H9 (cell line): ENCODE data around the gene ACSL3. TPM values are rescaled to one million over a fixed set of nuclear protein-coding genes. Genes with fewer than 3 reads are reported as not detected.

ENCODE experiments used
- DNase-seq: peaks from one replicate; pipeline ENCODE4 v3.0.0-alpha.2; 2017
- H2AFZ ChIP-seq: one replicate; pipeline ENCODE4 v1.6.1; 2013; ENCODE audit warnings: mild to moderate bottlenecking, low read length, control low read depth, moderate library complexity
- H2AK5ac ChIP-seq: 2 replicates; pipeline ENCODE4 v1.6.1; 2013; ENCODE audit warnings: low read length, control low read depth, mixed read lengths; ENCODE audit not compliant: insufficient read length
- H2BK120ac ChIP-seq: one replicate; pipeline ENCODE4 v1.6.1; 2013; ENCODE audit warnings: low read depth, mild to moderate bottlenecking, low read length, control low read depth, inconsistent platforms; ENCODE audit not compliant: poor library complexity, severe bottlenecking
- H2BK12ac ChIP-seq: 2 replicates; pipeline ENCODE4 v1.6.1; 2013; ENCODE audit warnings: low read length, control low read depth, mixed read lengths, low read depth; ENCODE audit not compliant: insufficient read length
- H2BK15ac ChIP-seq: 2 replicates; pipeline ENCODE4 v1.6.1; 2013; ENCODE audit warnings: low read depth, low read length, control low read depth
- H2BK20ac ChIP-seq: one replicate; pipeline ENCODE4 v1.6.1; 2013; ENCODE audit warnings: low read depth, mild to moderate bottlenecking, low read length, control low read depth, inconsistent platforms; ENCODE audit not compliant: poor library complexity, severe bottlenecking
- H2BK5ac ChIP-seq: 2 replicates; pipeline ENCODE4 v1.6.1; 2013; ENCODE audit warnings: low read length, control low read depth, mixed read lengths; ENCODE audit not compliant: insufficient read length
- H3K14ac ChIP-seq: 2 replicates; pipeline ENCODE4 v1.6.1; 2013; ENCODE audit warnings: low read length, control low read depth; ENCODE audit not compliant: insufficient read depth
- H3K18ac ChIP-seq: 2 replicates; pipeline ENCODE4 v1.6.1; 2013; ENCODE audit warnings: low read depth, mild to moderate bottlenecking, mixed read lengths, low read length, control low read depth; ENCODE audit not compliant: insufficient read length
- H3K23ac ChIP-seq: 2 replicates; pipeline ENCODE4 v1.6.1; 2013; ENCODE audit warnings: low read length, control low read depth, mixed read lengths, low read depth; ENCODE audit not compliant: insufficient read length
- H3K23me2 ChIP-seq: 2 replicates; pipeline ENCODE4 v1.6.1; 2013; ENCODE audit warnings: low read depth, mild to moderate bottlenecking, mixed read lengths, low read length, control low read depth; ENCODE audit not compliant: insufficient read length, poor library complexity, severe bottlenecking
- H3K27ac ChIP-seq: 2 replicates; pipeline ENCODE4 v1.5.1; 2013; ENCODE audit warnings: low read length, control low read depth, mixed read lengths, low read depth; ENCODE audit not compliant: insufficient read length
- H3K27me3 ChIP-seq: 2 replicates; pipeline ENCODE4 v1.6.1; 2013; ENCODE audit warnings: low read length, control low read depth, inconsistent platforms; ENCODE audit not compliant: insufficient read depth
- H3K4ac ChIP-seq: 2 replicates; pipeline ENCODE4 v1.6.1; 2013; ENCODE audit warnings: low read depth, mild to moderate bottlenecking, control low read depth, inconsistent platforms, low read length, moderate library complexity
- H3K4me1 ChIP-seq: 2 replicates; pipeline ENCODE4 v1.6.1; 2013; ENCODE audit warnings: low read length, control low read depth, inconsistent platforms; ENCODE audit not compliant: insufficient read depth
- H3K4me2 ChIP-seq: 2 replicates; pipeline ENCODE4 v1.6.1; 2013; ENCODE audit warnings: low read length, control low read depth, mixed read lengths; ENCODE audit not compliant: insufficient read length, insufficient read depth
- H3K56ac ChIP-seq: 2 replicates; pipeline ENCODE4 v1.6.1; 2013; ENCODE audit warnings: low read depth, mild to moderate bottlenecking, mixed read lengths, low read length, control low read depth; ENCODE audit not compliant: insufficient read length
- H3K79me1 ChIP-seq: 2 replicates; pipeline ENCODE4 v1.6.1; 2013; ENCODE audit warnings: low read depth, mild to moderate bottlenecking, moderate library complexity, low read length, control low read depth, inconsistent platforms; ENCODE audit not compliant: insufficient read depth, poor library complexity, severe bottlenecking
- H3K79me2 ChIP-seq: 2 replicates; pipeline ENCODE4 v1.6.1; 2013; ENCODE audit warnings: low read length, control low read depth, inconsistent platforms; ENCODE audit not compliant: insufficient read depth
- H3K9ac ChIP-seq: 2 replicates; pipeline ENCODE4 v1.6.1; 2013; ENCODE audit warnings: low read length, control low read depth, mixed read lengths; ENCODE audit not compliant: insufficient read length; ENCODE audit errors: extremely low read depth
- H3K9me3 ChIP-seq: one replicate; pipeline ENCODE4 v1.6.1; 2013; ENCODE audit warnings: low read depth, low read length, inconsistent platforms; ENCODE audit not compliant: control insufficient read depth
- H3T11ph ChIP-seq: one replicate; pipeline ENCODE4 v1.6.1; 2013; ENCODE audit warnings: mild to moderate bottlenecking, low read length, control low read depth, inconsistent platforms
- H4K20me1 ChIP-seq: one replicate; pipeline ENCODE4 v1.6.1; 2013; ENCODE audit not compliant: control insufficient read depth, insufficient read length, insufficient read depth
- H4K5ac ChIP-seq: 2 replicates; pipeline ENCODE4 v1.6.1; 2013; ENCODE audit warnings: low read depth, mild to moderate bottlenecking, mixed read lengths, low read length, control low read depth; ENCODE audit not compliant: insufficient read length
- H4K8ac ChIP-seq: replicated peaks from 2 replicates; pipeline ENCODE4 v1.6.1; 2013; ENCODE audit warnings: low read length, control low read depth, mixed read lengths, low read depth; ENCODE audit not compliant: insufficient read length
- H4K91ac ChIP-seq: 2 replicates; pipeline ENCODE4 v1.6.1; 2013; ENCODE audit warnings: low read depth, mild to moderate bottlenecking, moderate library complexity, mixed read lengths, low read length, control low read depth; ENCODE audit not compliant: insufficient read length
- H3K27ac Mint-ChIP-seq, 3 experiments: 2 replicates in 2 of 3; 3 replicates in 1 of 3; pipeline ENCODE4 v1.8.0; 2020 to 2021; ENCODE audit warnings: mixed read lengths in 3 of 3, mild to moderate bottlenecking in 1 of 3, moderate library complexity in 1 of 3
- H3K27me3 Mint-ChIP-seq: 2 replicates; pipeline ENCODE4 v1.8.0; 2021; ENCODE audit warnings: low read depth, mild to moderate bottlenecking, moderate library complexity, mixed read lengths
- H3K36me3 Mint-ChIP-seq, 3 experiments: 2 replicates in 2 of 3; 3 replicates in 1 of 3; pipeline ENCODE4 v1.8.0; 2020 to 2021; ENCODE audit warnings: low read depth in 3 of 3, mixed read lengths in 3 of 3; ENCODE audit not compliant: insufficient read depth in 1 of 3
- H3K4me1 Mint-ChIP-seq, 2 experiments: 2 replicates each; pipeline ENCODE4 v1.8.0; 2020; ENCODE audit warnings: mixed read lengths in 2 of 2
- H3K4me3 Mint-ChIP-seq, 2 experiments: 2 replicates in 1 of 2; 3 replicates in 1 of 2; pipeline ENCODE4 v1.8.0; 2020 to 2021; ENCODE audit warnings: mild to moderate bottlenecking in 2 of 2, mixed read lengths in 2 of 2, moderate library complexity in 1 of 2
- H3K9me3 Mint-ChIP-seq, 2 experiments: 2 replicates in 1 of 2; 3 replicates in 1 of 2; pipeline ENCODE4 v1.8.0; 2020; ENCODE audit warnings: mild to moderate bottlenecking in 2 of 2, mixed read lengths in 2 of 2, moderate library complexity in 1 of 2
- CTCF ChIP-seq: fragments of 200-600 bp; sonication (generic); conservative IDR thresholded peaks from 3 replicates; pipeline ENCODE4 v1.8.0; 2021; ENCODE audit warnings: antibody characterized with exemption, mild to moderate bottlenecking
- WGBS: extraction: QIAGEN DNeasy Blood & Tissue Kit; methylation state at CpG from one replicate; pipeline ENCODE4 v1.1.7; 2013; ENCODE audit warnings: missing lambda C conversion rate, low lambda C conversion rate, mixed read lengths; ENCODE audit not compliant: insufficient read length; ENCODE audit errors: extremely low coverage; 5-methylcytosine and 5-hydroxymethylcytosine counted together
- total RNA-seq: library from RNA; stranded (reverse); gene quantifications from 2 replicates; pipeline ENCODE4 v1.2.1, GENCODE V29; 2021

Gene ACSL3
- total RNA-seq, 1 experiment from 2014 or later = 60.9 TPM

GRCh38 chr2:222902660-222903059, 41.8 kb downstream of the ACSL3 start:
- Histone ChIP-seq H4K91ac (no peak overlapping the region), H3K9me3 (no peaks in the 10 kb centered on the region), H3K4me2 (no peak overlapping the region), H3K79me1 (peaks cover 5% of the 10 kb centered on the region), H3K23ac (no peak overlapping the region), H3K4ac (no peak overlapping the region), H3K4me1 (peaks cover 5% of the 10 kb centered on the region; the same call in 1 of the 2 replicates), H2BK12ac (no peak overlapping the region), H4K8ac (no peak overlapping the region), H2BK20ac (no peak overlapping the region), H2AFZ (no peak overlapping the region), H3K27me3 (no peaks in the 10 kb centered on the region), H4K20me1 (no peaks in the 10 kb centered on the region), H3K23me2 (no peaks in the 10 kb centered on the region), H3K27ac (no peak overlapping the region), H3K9ac (no peak overlapping the region), H2BK15ac (no peak overlapping the region), H3K14ac (no peak overlapping the region), H4K5ac (no peak overlapping the region), H2AK5ac (no peak overlapping the region), H3T11ph (no peak overlapping the region), H3K18ac (no peak overlapping the region), H2BK5ac (no peak overlapping the region), H3K79me2 (peaks cover 18% of the 10 kb centered on the region; the same call in 1 of the 2 replicates), H3K56ac (no peak overlapping the region), H2BK120ac (no peak overlapping the region)
- peak overlapping the region; percentile 14 to 80 (median 66); a peak in 5 of 7 replicates for H3K27ac Mint-ChIP-seq
- H3K36me3 Mint-ChIP-seq = peaks cover 2 to 15% (median 12%) of the 10 kb centered on the region in 3 experiments; a peak in 6 of 7 replicates
- no peak for DNase-seq
- WGBS = no CpG with 5 or more reads among the region's 4 CpGs
- no peaks in the 10 kb centered on the region for H3K27me3 Mint-ChIP-seq
- no peaks in the 10 kb centered on the region for H3K9me3 Mint-ChIP-seq
- peaks cover 55 to 59% of the 10 kb centered on the region in 2 experiments for H3K4me1 Mint-ChIP-seq
- H3K4me3 Mint-ChIP-seq = no peak overlapping the region
- no peak for TF ChIP-seq CTCF
